ENCODE measurements around the gene TXNRD1. TPM values are rescaled to one million over a fixed set of nuclear protein-coding genes. Genes with fewer than 3 reads are reported as not detected.

The TXNRD1 gene
- total and polyA plus RNA-seq, 2 of the 8 experiments (the other 6 are each of a cell fraction or from before 2014, with no cell fraction given): 56.8 to 127 TPM

DNA sequence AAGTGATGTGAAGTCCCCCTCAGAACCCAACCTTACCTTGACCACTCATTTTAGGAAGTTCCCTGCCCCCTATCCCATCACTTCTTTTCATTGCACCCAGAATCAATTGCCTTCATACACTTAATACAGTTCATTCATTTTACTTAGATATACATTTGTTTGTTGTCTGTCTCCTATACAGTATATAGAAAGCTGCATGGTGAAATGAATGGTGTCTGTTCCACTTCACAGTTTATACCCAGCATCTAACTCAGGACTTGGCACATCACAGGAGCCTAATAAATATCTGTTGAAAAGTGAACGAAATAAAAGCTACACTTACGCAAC, 38.3 kb upstream of the TXNRD1 start (continued):
- TF ChIP-seq E2F6 (IDR thresholded peaks at IDR 0.05): no peak

Data from H1 (cell line).